Upper lobe of left lung (tissue), 6 donors: Measurements from ENCODE around the gene YWHAB. TPM values are rescaled to one million over a fixed set of nuclear protein-coding genes. Genes with fewer than 3 reads are reported as not detected.

Source experiments
- ATAC-seq, 2 donors: fragments of 200-7000 bp; cut with Tn5 transposase; one replicate each; pipeline ENCODE4 v1.9.1; 2022; ENCODE audit warnings: mild to moderate bottlenecking in 2 of 2, moderate library complexity in 2 of 2; ENCODE audit not compliant: low FRiP score in 2 of 2
- DNase-seq, 2 donors: peaks; one replicate each; pipeline ENCODE4 v3.0.0-alpha.2; 2019 to 2020
- H3K27ac ChIP-seq, 4 donors: fragments of 200-600 bp; sonication (generic); one replicate each; pipeline ENCODE4 v1.5.1; 2016 to 2019
- H3K27me3 ChIP-seq, 4 donors: fragments of 200-600 bp; sonication (generic); one replicate each; pipeline ENCODE4 v1.5.1; 2017 to 2019
- H3K36me3 ChIP-seq, 4 donors: fragments of 200-600 bp; sonication (generic); one replicate each; pipeline ENCODE4 v1.5.1; 2016 to 2019
- H3K4me1 ChIP-seq, 4 donors: fragments of 200-600 bp; sonication (generic); one replicate each; pipeline ENCODE4 v1.5.1; 2018 to 2019
- H3K4me3 ChIP-seq, 4 donors: fragments of 200-600 bp; sonication (generic); one replicate each; pipeline ENCODE4 v1.5.1; 2017 to 2019; ENCODE audit warnings: mild to moderate bottlenecking in 2 of 4, moderate library complexity in 1 of 4
- H3K9me3 ChIP-seq, 4 donors: fragments of 200-600 bp; sonication (generic); one replicate each; pipeline ENCODE4 v1.5.1; 2018 to 2019
- EP300 ChIP-seq, 4 donors: sonication (generic); formaldehyde crosslinking; IDR thresholded peaks; one replicate each; pipeline ENCODE4 v1.5.1; 2017; ENCODE audit warnings: antibody characterized with exemption in 4 of 4, control low read depth in 2 of 4
- POLR2A ChIP-seq, 4 donors: fragments of 450-650 bp; IDR thresholded peaks; one replicate each; pipeline ENCODE4 v1.5.1; 2016 to 2017; ENCODE audit warnings: antibody characterized with exemption in 4 of 4, mild to moderate bottlenecking in 2 of 4
- POLR2AphosphoS5 ChIP-seq, 2 donors: sonication (generic); formaldehyde crosslinking; IDR thresholded peaks; one replicate each; pipeline ENCODE4 v1.5.1; 2017; ENCODE audit warnings: antibody characterized with exemption in 2 of 2
- WGBS, 2 donors: methylation state at CpG; one replicate each; pipeline ENCODE4 v1.1.5; 2017 to 2018; 5-methylcytosine and 5-hydroxymethylcytosine counted together
- total RNA-seq, 6 donors: library from RNA; depleted of rRNA in 4 of 6; stranded (reverse); fragments of >200 nt in 4 of 6; gene quantifications; one replicate each; pipeline versions ENCODE4 v1.1.0 to v1.2.1, GENCODE V29; 2016 to 2021
- TF ChIP-seq, protein P1 (sequence below), 6 experiments: fragments of 450-650 bp in 4 of 6; fragments of 200-600 bp in 2 of 6; sonication (generic) in 2 of 6; IDR thresholded peaks; one replicate each; pipeline ENCODE4 v1.5.1; 2016 to 2019; ENCODE audit warnings: antibody characterized with exemption in 6 of 6
- donor health status: DM: no; HTN: no; CAD: no; lungs with moderate emphysema.
- donor health status: DM: no; HTN: yes; CAD: no; lungs with severe emphysema.

The YWHAB gene
- total RNA-seq, 6 donors from 2014 or later = 61.0 to 201 (median 123) TPM

DNA sequence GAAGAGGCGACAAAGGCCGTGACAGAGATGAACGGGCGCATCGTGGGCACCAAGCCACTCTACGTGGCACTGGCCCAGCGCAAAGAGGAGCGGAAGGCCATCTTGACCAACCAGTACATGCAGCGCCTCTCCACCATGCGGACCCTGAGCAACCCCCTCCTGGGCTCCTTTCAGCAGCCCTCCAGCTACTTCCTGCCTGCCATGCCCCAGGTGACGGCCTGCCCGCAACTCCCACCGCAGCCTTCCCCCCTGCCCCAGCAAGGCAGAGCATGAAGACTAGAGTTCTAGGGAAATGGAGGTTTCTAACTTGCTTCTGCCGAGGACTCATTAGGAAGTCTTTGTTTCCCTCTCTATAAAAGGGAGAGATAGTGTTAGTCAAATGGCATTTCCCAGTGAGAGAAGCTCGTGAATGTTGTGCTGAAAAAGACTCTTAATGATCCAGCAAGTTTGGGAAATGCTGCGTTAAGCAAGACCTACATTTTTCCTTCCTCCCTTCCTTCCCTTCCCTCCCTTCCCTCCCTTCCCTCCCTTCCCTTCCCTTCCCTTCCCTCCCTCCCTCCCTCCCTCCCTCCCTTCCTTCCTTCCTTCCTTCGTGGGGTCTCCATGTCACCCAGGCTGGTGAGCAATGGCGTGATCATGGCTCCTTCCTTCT is 45.1 kb downstream of the YWHAB start:
- no peak overlapping the region for H3K4me3 ChIP-seq
- ATAC-seq (peak in 1 of 2 donors; percentile 24), DNase-seq (peak in 1 of 2 donors; percentile 40)
- 92 to 96% methylated on average over 11 to 17 of the region's 18 CpGs for WGBS, 2 donors
- no peak overlapping the region for H3K27ac ChIP-seq
- no peaks in the 10 kb centered on the region for H3K4me1 ChIP-seq
- no peaks in the 10 kb centered on the region for H3K9me3 ChIP-seq
- no peaks in the 10 kb centered on the region for H3K27me3 ChIP-seq
- TF ChIP-seq POLR2A (IDR thresholded peaks at IDR 0.05) (no peak), POLR2AphosphoS5 (IDR thresholded peaks at IDR 0.05) (no peak), EP300 (IDR thresholded peaks at IDR 0.05) (no peak)
- TF ChIP-seq, protein P1, sequence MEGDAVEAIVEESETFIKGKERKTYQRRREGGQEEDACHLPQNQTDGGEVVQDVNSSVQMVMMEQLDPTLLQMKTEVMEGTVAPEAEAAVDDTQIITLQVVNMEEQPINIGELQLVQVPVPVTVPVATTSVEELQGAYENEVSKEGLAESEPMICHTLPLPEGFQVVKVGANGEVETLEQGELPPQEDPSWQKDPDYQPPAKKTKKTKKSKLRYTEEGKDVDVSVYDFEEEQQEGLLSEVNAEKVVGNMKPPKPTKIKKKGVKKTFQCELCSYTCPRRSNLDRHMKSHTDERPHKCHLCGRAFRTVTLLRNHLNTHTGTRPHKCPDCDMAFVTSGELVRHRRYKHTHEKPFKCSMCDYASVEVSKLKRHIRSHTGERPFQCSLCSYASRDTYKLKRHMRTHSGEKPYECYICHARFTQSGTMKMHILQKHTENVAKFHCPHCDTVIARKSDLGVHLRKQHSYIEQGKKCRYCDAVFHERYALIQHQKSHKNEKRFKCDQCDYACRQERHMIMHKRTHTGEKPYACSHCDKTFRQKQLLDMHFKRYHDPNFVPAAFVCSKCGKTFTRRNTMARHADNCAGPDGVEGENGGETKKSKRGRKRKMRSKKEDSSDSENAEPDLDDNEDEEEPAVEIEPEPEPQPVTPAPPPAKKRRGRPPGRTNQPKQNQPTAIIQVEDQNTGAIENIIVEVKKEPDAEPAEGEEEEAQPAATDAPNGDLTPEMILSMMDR (IDR thresholded peaks at IDR 0.05) = no peak
- peaks cover 0 to 18% (median 6%) of the 10 kb centered on the region in 4 donors for H3K36me3 ChIP-seq

DNA sequence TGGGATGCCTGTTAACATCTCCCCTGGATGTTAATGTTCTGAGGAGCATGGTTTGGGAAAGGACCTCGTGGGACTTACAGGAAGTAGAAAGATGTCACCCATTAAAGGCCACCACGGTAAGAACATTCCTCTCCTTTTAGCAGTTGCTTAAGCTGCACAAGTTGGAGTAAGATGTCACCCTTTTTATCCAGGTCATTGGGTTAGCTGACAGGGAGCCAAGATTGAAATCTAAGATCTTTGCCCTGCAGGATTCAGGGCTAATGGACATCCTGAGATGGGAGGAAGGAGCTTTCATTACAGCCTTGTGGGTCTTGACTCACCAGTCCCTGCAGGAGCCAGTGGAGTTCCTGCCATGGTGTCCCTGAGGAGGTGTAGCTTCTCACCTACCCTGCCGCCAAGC is 46.4 kb downstream of the YWHAB start:
- no peaks in the 10 kb centered on the region for H3K9me3 ChIP-seq
- no peak overlapping the region for H3K4me3 ChIP-seq
- no peak for ATAC-seq
- no peak for DNase-seq
- H3K27ac ChIP-seq = no peak overlapping the region
- TF ChIP-seq EP300 (IDR thresholded peaks at IDR 0.05) (no peak), POLR2AphosphoS5 (IDR thresholded peaks at IDR 0.05) (no peak), POLR2A (IDR thresholded peaks at IDR 0.05) (no peak)
- TF ChIP-seq, protein P1 (IDR thresholded peaks at IDR 0.05) = no peak
- peaks cover 0 to 28% (median 14%) of the 10 kb centered on the region in 4 donors for H3K36me3 ChIP-seq
- H3K27me3 ChIP-seq = no peaks in the 10 kb centered on the region
- 83 to 88% methylated on average over 3 of the region's 3 CpGs for WGBS, 2 donors
- no peaks in the 10 kb centered on the region for H3K4me1 ChIP-seq

DNA sequence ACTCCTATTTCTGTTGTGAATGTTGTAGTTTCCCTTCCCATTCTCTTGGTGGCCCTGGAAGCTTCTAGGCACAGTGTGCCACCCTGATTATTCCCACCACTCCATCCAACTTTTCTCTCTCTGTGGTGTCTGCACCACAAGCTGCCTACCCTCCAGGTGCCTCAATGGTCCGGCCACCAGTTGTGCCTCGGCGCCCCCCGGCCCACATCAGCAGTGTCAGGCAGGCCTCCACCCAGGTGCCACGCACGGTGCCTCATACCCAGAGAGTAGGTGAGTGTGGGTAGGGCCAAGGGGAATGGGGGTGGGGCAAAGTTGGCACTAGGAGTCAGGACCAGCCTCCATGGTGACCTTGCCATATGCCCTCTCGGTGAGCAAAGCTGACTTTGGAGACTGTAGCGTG is 47.4 kb downstream of the YWHAB start:
- DNase-seq (peak in 1 of 2 donors; percentile 69), ATAC-seq (peak in 1 of 2 donors; percentile 38)
- Histone ChIP-seq H3K27ac (no peak overlapping the region), H3K9me3 (no peaks in the 10 kb centered on the region), H3K4me1 (no peaks in the 10 kb centered on the region), H3K27me3 (no peaks in the 10 kb centered on the region), H3K4me3 (no peak overlapping the region), H3K36me3 (peaks cover 0 to 32% (median 16%) of the 10 kb centered on the region in 4 donors)
- TF ChIP-seq, protein P1 (IDR thresholded peaks at IDR 0.05) = no peak
- TF ChIP-seq POLR2AphosphoS5 (IDR thresholded peaks at IDR 0.05) = no peak
- TF ChIP-seq POLR2A (IDR thresholded peaks at IDR 0.05) = no peak
- TF ChIP-seq EP300 (IDR thresholded peaks at IDR 0.05) = no peak
- 95 to 99% methylated on average over 8 of the region's 8 CpGs for WGBS, 2 donors

DNA sequence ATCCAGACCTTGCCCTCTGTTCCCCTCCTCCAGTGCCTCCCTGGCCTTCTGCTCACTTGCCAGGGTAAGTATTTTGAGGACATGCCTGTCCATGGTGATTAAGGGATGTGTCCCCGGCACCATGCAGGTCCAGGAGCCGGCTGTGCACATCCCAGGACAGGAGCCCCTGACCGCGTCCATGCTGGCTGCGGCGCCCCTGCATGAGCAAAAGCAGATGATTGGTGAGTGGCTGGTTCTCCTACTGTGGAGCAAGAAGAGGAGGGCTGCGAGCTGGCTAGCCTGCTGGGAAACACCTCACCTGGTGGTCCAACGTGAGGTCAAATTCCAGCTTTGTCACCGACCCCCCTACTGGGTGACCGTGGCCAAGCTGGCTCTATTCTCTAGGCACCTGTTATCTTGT is 51.0 kb downstream of the YWHAB start:
- Histone ChIP-seq H3K27ac (no peak overlapping the region), H3K9me3 (no peaks in the 10 kb centered on the region), H3K4me3 (no peak overlapping the region), H3K27me3 (no peaks in the 10 kb centered on the region), H3K36me3 (peaks cover 0 to 60% (median 25%) of the 10 kb centered on the region in 4 donors), H3K4me1 (no peaks in the 10 kb centered on the region)
- TF ChIP-seq POLR2A (IDR thresholded peaks at IDR 0.05) = no peak
- TF ChIP-seq EP300 (IDR thresholded peaks at IDR 0.05) = no peak
- no peak for ATAC-seq
- 93 to 99% methylated on average over 10 of the region's 10 CpGs for WGBS, 2 donors
- peak in 1 of 2 donors; percentile 50 for DNase-seq

DNA sequence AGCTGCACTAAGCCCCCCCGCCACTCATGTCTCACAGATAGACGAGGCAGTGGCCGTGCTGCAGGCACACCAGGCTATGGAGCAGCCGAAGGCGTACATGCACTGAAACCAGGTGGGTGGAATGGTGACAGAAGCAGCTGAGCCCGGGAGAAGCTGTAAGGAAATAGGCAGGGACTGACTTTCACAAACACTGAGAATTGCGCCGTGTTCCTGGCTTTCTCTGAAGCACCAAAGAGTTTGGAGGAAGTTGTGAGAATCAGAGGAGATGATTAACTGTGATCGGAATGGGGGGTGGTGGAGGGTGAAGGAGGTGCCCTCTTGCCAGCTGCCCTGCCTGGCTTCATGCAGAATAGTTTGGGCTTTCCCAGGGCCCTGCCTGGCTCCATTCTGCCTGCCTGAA is 53.1 kb downstream of the YWHAB start:
- no peaks in the 10 kb centered on the region for H3K4me1 ChIP-seq
- no peaks in the 10 kb centered on the region for H3K27me3 ChIP-seq
- WGBS, 2 donors = 82% methylated on average over 9 of the region's 9 CpGs
- TF ChIP-seq POLR2A (IDR thresholded peaks at IDR 0.05) (no peak), EP300 (IDR thresholded peaks at IDR 0.05) (no peak)
- TF ChIP-seq, protein P1 (IDR thresholded peaks at IDR 0.05) = no peak
- no peaks in the 10 kb centered on the region for H3K9me3 ChIP-seq
- no peak for DNase-seq
- no peak for ATAC-seq
- H3K27ac ChIP-seq = no peak overlapping the region
- H3K4me3 ChIP-seq = no peak overlapping the region
- peaks cover 9 to 69% (median 41%) of the 10 kb centered on the region in 4 donors for H3K36me3 ChIP-seq
